ENCODE data around the gene ARHGAP26.

Gene ARHGAP26

DNA sequence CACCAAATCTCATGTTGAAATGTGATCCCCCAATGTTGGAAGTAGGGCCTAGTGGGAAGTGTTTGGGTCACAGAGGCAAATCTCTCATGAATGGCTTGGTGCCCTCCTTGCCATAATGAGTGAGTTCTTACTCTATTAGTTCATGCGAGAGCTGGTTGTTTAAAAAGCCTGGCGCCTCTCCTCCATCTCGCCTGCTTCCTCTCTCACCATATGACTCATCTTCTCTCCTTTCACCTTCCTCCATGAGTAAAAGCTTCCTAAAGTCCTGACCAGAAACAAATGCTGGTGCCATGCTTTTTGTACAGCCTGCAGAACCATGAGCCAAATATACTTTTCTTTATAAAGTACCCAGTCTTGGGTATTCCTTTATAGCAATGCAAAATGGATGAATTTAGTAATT is 20.9 kb upstream of the ARHGAP26 start:
- no peak for DNase-seq

DNA sequence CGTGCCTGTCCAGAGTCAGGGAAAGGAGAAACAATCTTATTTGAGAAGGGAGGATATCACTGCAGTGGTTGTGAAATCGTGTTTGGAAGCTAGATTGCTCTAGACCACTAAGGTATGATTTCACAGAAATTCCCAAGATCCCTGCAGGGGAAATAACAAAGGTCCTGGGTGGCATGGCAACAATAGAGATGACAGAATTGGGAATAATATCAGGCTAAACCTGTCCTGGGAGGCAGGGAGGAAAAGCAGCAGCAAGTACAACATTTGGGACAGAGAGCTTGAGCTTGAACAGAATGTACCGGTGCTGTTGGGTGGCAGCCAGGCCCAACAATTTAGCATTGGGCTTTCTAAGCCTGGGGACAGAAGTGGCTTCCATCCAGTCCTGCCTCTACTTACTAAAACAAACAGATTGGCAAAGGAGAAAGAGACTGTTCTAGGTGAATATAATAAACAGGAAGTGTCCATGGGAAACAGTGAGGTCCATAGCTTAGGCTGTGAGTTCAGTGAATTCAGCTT is 17.0 kb upstream of the ARHGAP26 start:
- no peak for DNase-seq

- DNase-seq = no peak
These were observed 16.1 kb upstream of the ARHGAP26 start for GRCh38 chr5:142754031-142754430.

DNA sequence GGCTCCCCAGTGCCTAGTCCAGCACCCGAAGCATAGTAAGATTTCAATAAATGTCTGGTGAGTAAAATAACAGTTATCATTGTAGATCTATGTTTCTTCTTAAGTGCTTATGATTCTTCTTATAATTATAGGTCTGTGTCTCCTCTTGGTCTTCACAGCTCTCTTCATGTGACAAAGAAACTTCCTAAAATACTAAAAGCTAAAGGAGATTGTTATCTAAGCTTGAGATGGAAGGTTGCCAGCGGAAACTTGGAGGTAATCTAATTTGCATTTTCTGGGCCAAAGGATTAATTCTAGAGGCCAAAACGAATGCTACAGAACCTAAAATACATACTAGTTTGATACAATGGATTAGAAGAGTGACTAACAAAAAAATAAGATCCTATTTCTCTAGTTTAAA is 13.6 kb upstream of the ARHGAP26 start:
- DNase-seq = no peak

DNA sequence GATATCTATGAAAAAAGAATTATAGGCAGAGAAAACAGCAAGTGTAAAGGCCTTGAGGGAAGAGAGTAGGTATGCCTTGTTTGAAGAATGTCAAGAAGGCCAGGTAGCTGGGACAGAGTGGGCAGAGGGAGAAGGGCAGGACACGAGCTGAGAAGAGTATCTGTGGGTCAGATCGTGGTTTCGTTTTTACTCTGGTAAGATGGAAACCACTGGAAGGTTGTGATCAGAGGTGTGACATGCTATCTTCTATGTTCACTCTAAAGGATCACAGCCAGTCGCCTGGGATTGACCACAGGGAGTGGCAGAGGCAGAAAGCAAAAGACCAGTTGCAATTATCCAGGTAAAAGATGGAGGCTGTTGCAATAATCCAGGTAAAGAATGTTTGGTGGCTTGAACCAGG is 12.6 kb upstream of the ARHGAP26 start:
- no peak for DNase-seq

DNA sequence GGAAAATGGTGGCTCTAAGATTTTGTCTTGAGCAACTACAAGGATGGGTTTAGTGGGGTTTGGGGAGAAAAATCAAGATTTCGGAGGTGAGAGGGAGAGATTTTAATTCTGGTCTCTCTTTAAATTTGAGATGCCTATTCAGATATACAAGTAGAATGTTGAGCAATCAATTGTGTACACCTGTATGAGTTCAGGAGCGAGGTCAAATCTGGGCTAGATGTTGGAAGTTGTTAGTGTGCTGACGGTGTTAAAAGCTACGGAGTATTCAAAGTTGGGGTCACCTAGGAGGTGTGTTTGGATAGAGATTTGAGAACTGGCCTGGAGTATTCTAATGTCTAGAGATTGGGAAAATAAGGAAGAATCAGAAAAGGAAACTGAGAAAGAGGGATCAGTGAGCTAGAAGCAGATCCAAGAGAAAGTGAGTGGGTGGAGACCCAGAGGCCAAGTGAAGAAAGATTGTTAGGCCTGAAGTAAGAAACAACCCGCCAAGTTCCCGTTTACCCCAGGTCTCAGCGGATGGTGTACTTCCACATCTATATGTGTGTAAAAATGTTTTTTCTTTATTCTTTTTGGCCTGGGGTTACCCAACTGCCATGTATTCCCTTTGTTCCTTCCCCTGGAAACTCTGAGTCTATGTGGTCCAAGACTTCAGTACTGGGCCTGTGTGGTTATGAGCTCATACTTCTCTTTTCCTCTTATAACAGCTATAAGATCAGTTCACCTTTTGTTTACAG is 11.9 kb upstream of the ARHGAP26 start:
- no peak for DNase-seq

DNA sequence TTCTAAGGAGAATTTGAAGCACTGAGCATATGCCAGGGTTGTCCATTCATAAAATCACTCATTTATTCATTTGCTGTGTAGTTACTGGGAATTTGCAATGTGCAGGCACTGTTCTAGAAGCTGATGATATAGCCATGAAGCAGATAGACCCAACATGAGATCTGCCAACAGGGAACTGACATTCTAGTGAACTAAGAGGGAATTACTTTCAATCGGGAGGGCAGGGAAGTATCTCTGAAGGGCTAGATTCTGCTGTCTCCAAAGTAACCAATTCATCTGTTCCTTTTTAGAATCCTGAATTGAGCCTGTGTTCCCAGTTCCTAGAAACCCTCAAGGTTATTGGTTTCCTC is 11.4 kb upstream of the ARHGAP26 start:
- no peak for DNase-seq

- DNase-seq = no peak
These were observed 6.5 kb upstream of the ARHGAP26 start for GRCh38 chr5:142763701-142764100.

DNA sequence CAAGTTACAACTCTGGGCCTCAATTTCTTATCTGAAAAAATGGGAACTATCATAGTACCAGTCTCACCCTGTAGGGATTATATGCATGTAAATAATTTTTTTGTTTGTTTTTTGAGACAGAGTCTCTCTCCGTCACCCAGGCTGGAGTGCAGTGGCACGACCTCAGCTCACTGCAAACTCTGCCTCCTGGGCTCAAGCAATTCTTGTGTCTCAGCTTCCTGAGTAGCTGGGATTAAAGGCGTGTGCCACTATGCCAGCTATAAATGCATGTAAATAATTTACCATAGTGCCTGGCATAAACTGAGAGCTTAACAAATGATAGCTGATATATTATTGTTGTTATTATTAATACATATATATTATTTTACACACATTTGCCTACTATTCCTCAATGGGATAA is 3.0 kb upstream of the ARHGAP26 start:
- no peak for DNase-seq

GRCh38 chr5:142767911-142768310 is 2.3 kb upstream of the ARHGAP26 start:
- DNase-seq = no peak

- DNase-seq = peak; percentile 64
These were observed 855 bp upstream of the ARHGAP26 start for GRCh38 chr5:142769251-142769792.

- peak; percentile 84 for DNase-seq
These were observed 753 bp downstream of the ARHGAP26 start for GRCh38 chr5:142770650-142771609.

- DNase-seq = no peak
These were observed 1.5 kb downstream of the ARHGAP26 start for GRCh38 chr5:142771666-142772065.

DNA sequence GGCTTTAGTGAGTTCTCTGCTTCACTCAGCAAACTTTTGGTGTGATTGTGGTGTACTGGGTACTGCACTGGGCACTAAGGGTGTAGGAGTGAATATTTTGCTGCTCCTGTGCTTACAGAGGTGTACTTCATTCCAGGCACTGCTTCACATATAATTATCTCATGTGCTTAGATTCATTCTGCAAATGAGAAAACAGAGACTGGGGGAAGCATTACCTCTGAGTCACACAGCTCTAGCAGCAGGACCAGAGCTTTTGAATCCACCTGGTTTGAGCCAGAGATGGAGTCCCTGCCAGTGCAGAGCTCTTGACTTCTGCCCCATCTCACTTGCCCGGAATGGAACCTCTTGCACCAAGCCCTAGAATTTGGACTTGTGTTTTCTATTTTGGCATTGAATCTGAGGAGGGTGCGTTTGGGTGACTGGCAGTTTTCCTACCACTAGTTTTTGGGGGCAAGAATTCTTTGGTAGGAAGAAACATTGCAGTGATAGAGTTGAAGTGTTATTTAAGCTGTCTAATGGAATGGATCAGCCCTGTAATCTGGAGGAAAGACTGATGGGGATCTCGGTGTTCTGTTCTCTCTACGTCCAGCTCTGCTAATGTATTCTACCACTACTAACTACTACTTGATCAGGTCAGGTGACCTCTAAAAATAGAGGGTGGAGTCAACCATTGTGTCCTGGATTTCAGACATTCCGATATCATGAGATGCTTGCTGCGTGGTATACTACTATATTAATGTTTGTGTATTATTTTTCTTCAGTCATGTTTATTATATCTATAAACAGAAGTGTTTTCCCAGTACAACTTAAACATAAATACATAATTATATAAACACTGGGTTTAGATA is 2.5 kb downstream of the ARHGAP26 start:
- no peak for DNase-seq

GRCh38 chr5:142777099-142777498 is 6.9 kb downstream of the ARHGAP26 start:
- DNase-seq = no peak

DNA sequence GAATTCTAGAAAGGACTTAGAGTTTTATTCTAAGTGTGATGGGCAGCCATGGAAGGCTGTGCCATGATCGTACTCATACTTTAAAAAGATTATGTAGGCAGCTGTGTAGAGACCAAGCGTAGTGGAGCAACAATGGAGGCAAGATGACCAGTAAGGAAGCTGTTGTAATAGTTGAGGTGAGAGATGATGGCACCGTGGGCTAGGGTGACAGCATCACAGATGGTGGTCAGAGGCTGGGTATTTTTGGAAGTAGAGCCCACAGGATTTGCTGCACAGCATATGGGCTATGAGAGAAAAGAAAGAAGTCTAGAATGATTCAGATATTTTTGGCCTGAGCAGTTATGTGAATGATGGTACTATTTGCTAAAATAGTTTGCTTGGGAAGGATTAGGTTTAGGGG is 7.7 kb downstream of the ARHGAP26 start:
- no peak for DNase-seq

DNA sequence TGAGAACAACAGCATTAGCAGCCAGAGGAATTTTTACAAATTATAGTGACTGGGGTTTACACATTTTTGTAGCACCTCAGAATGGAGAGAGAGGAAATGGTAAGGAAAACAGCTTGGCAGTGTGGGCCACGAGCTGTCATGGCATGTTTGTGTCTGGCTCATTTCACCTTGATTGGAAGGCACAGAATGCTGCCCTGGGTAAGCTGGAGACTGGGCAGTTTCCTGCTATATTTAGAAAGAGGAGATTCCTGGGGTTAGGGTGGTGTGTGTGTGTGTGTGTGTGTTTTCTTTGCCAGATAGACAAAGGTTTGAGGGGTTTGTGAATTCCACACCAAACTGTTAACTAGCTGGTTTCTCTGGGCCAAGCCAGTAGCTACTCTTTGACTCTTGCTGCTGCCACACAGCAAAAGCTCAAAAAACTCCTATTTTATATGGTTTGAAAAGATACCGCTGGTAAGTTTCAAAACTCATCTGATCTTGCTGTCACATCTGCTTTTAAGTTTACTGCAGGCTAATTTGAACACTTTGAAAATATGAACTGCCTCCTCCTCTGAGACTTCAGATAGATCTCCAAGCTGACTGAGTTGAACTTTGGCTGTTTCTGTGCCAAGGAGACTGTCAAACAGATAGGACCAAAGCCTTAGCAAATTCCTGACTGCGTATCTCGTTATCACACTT is 9.1 kb downstream of the ARHGAP26 start:
- DNase-seq = no peak

DNA sequence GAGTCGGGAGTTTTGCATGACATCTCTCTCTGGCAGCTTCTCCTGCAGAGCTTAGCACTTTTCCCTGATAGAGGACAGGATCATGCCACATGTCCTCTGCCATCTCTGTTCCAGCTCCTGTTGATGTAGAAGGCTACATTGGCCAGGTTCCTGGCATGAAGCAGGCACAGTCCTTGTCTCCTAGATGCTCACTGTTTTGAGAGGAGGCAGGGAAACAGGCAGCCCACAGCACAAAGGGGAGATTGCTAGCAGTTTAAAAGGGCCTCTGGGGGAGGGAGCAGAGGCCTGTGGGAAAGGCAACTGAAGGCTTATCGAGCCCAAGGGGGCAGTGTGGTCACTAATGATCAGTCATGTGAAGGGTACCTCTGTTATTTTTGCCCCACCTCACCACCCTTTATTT is 10.7 kb downstream of the ARHGAP26 start:
- no peak for DNase-seq

GRCh38 chr5:142782976-142783530 is 12.9 kb downstream of the ARHGAP26 start:
- no peak for DNase-seq

GRCh38 chr5:142783601-142784341 is 13.6 kb downstream of the ARHGAP26 start:
- peak; percentile 71 for DNase-seq

DNA sequence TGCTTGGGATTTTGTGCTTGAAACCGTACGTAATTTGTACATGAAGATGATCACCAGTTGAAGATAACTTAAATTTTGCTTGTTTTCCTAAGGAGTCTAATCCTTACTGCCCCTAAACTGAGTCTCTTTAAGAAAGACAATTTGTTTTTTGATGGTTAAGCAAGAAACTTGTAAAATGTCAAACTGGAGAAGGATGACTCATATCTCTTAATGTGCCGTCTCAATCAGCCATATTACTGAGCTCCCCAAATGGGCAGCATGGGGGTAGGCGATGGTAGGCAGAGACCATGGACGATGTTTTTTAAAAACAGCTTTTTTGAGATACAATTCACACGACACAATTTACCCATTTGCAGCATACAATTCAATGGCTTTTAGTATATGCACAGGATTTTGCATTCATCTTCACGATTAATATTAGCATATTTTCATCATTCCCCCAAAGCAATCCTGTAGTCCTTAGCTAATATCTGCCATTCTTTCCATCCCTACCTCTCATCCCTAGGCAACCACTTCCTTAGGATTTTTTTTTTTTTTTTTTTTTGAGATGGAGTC is 14.3 kb downstream of the ARHGAP26 start:
- DNase-seq = no peak
